Transverse colon (tissue), 4 donors: ENCODE measurements around the gene CEP104. TPM values are rescaled to one million over a fixed set of nuclear protein-coding genes. Genes with fewer than 3 reads are reported as not detected.

Experiments
- DNase-seq: peaks from one replicate; pipeline ENCODE4 v3.0.0-alpha.2; 2019
- H3K27ac ChIP-seq, 4 donors: fragments of 200-600 bp; sonication (generic); 2 replicates each; pipeline ENCODE4 v1.5.1; 2016 to 2018; ENCODE audit warnings: inconsistent platforms in 4 of 4
- H3K27me3 ChIP-seq: fragments of 200-600 bp; sonication (generic); 2 replicates; pipeline ENCODE4 v1.5.1; 2017; ENCODE audit warnings: inconsistent platforms
- H3K36me3 ChIP-seq, 4 donors: fragments of 200-600 bp; sonication (generic); 2 replicates each; pipeline ENCODE4 v1.5.1; 2017 to 2019; ENCODE audit warnings: inconsistent platforms in 4 of 4
- H3K4me1 ChIP-seq, 4 donors: fragments of 200-600 bp; sonication (generic); 2 replicates each; pipeline ENCODE4 v1.5.1; 2017 to 2020; ENCODE audit warnings: inconsistent platforms in 4 of 4
- H3K4me3 ChIP-seq, 4 donors: fragments of 200-600 bp; sonication (generic); 1 replicate in 1 of 4; 2 replicates in 3 of 4; pipeline versions ENCODE4 v1.5.1 to v1.6.1; 2017 to 2019; ENCODE audit warnings: inconsistent platforms in 4 of 4
- H3K9me3 ChIP-seq, 2 donors: fragments of 200-600 bp; sonication (generic); 2 replicates each; pipeline ENCODE4 v1.5.1; 2017 to 2019; ENCODE audit warnings: inconsistent platforms in 2 of 2
- EP300 ChIP-seq: sonication (generic); formaldehyde crosslinking; IDR thresholded peaks from one replicate; pipeline ENCODE4 v1.6.1; 2017; ENCODE audit warnings: antibody characterized with exemption, low read depth
- POLR2A ChIP-seq: fragments of 450-650 bp; IDR thresholded peaks from one replicate; pipeline ENCODE4 v1.6.1; 2016; ENCODE audit warnings: antibody characterized with exemption, mild to moderate bottlenecking, moderate library complexity
- POLR2AphosphoS5 ChIP-seq, 3 donors: sonication (generic); formaldehyde crosslinking; IDR thresholded peaks; one replicate each; pipeline ENCODE4 v1.6.1; 2016; ENCODE audit warnings: antibody characterized with exemption in 3 of 3
- WGBS, 2 donors: methylation state at CpG; one replicate each; pipeline ENCODE4 v1.1.5; 2018; ENCODE audit warnings: low coverage in 1 of 2; 5-methylcytosine and 5-hydroxymethylcytosine counted together
- in situ Hi-C, 4 donors: fragments of 200-750 bp; cut with MboI; loops; one replicate each; pipeline versions ENCODE4 v1.15.0 to v1.15.1; 2017; ENCODE audit warnings: low sequenced_read_pairs in 3 of 4, low pct_ligation_motif_present in 1 of 4, low pct_unique_long_range_greater_than_20kb in 1 of 4
- intact Hi-C: fragments of 100-400 bp; cut with DNase I; formaldehyde crosslinking; loops from one replicate; pipeline ENCODE4 v1.15.1; 2023; ENCODE audit warnings: low total_unique reads
- total RNA-seq, 4 donors: library from RNA; depleted of rRNA; stranded (reverse); fragments of >200 nt; gene quantifications; one replicate each; pipeline ENCODE4 v1.1.0, GENCODE V29; 2016
- TF ChIP-seq, protein P1 (sequence below), 5 experiments: fragments of 200-600 bp in 3 of 5; fragments of 450-650 bp in 2 of 5; sonication (generic) in 3 of 5; IDR thresholded peaks; 1 replicate in 2 of 5; 2 replicates in 3 of 5; pipeline ENCODE4 v1.5.1; 2016 to 2017; ENCODE audit warnings: antibody characterized with exemption in 5 of 5, inconsistent platforms in 3 of 5, mild to moderate bottlenecking in 2 of 5, moderate library complexity in 1 of 5

Gene CEP104
- total RNA-seq, 4 donors from 2014 or later, result 34.4 to 57.7 (median 43.5) TPM

DNA sequence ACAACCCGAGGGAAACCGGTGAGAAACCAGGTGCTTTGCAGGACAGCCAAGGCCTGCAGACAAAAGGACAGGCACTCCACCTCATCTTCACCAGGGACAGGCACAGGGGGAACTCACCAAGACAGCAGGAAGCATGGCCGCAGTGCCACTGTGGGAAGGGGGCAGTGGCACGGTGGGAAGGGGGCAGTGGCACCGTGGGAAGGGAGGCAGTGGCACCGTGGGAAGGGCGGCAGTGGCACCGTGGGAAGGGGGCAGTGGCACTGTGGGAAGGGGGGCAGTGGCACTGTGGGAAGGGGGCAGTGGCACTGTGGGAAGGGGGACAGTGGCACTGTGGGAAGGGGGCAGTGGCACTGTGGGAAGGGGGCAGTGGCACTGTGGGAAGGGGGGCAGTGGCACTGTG is 32.4 kb downstream of the CEP104 start:
- no peak overlapping the region for H3K4me3 ChIP-seq
- peaks cover 0 to 56% (median 16%) of the 10 kb centered on the region in 4 donors for H3K36me3 ChIP-seq
- DNase-seq, result no peak
- WGBS, 2 donors, result 98 to 100% methylated on average over 3 to 7 of the region's 8 CpGs
- intact Hi-C loops, result no loop called here
- in situ Hi-C loops, result no loop called here
- H3K4me1 ChIP-seq, result no peaks in the 10 kb centered on the region
- no peak overlapping the region for H3K27ac ChIP-seq
- TF ChIP-seq, protein P1, sequence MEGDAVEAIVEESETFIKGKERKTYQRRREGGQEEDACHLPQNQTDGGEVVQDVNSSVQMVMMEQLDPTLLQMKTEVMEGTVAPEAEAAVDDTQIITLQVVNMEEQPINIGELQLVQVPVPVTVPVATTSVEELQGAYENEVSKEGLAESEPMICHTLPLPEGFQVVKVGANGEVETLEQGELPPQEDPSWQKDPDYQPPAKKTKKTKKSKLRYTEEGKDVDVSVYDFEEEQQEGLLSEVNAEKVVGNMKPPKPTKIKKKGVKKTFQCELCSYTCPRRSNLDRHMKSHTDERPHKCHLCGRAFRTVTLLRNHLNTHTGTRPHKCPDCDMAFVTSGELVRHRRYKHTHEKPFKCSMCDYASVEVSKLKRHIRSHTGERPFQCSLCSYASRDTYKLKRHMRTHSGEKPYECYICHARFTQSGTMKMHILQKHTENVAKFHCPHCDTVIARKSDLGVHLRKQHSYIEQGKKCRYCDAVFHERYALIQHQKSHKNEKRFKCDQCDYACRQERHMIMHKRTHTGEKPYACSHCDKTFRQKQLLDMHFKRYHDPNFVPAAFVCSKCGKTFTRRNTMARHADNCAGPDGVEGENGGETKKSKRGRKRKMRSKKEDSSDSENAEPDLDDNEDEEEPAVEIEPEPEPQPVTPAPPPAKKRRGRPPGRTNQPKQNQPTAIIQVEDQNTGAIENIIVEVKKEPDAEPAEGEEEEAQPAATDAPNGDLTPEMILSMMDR (IDR thresholded peaks at IDR 0.05), result no peak
- no peaks in the 10 kb centered on the region for H3K27me3 ChIP-seq
- H3K9me3 ChIP-seq, result no peaks in the 10 kb centered on the region

DNA sequence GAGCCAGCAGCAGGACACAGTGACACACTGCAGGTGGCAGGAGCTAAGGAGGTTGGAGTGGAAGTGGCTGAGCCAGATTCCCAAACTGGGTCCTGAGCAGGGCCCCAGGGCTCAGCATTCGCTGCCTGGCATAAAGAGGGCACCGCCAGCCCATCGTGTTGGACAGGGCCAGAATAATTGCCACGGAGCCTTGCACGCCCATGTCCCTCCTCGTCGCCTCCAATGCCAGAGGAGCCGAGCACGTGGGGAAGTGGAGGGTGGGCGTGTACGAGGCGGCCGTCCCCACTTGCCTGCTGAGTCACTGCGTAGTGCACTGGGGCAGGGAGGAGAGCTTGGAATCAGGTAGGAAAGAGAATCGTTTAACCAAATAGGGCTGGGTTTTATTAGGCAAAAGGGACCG is 34.6 kb downstream of the CEP104 start:
- DNase-seq, result no peak
- no peak overlapping the region for H3K4me3 ChIP-seq
- intact Hi-C loops (no loop called here), in situ Hi-C loops (no loop called here)
- no peaks in the 10 kb centered on the region for H3K4me1 ChIP-seq
- TF ChIP-seq, protein P1 (IDR thresholded peaks at IDR 0.05), result no peak
- no peak for TF ChIP-seq EP300
- TF ChIP-seq POLR2A, result no peak
- no peak for TF ChIP-seq POLR2AphosphoS5 (IDR thresholded peaks at IDR 0.05)
- peaks cover 0 to 39% (median 9%) of the 10 kb centered on the region in 4 donors for H3K36me3 ChIP-seq
- H3K9me3 ChIP-seq, result no peaks in the 10 kb centered on the region
- no peak overlapping the region for H3K27ac ChIP-seq
- H3K27me3 ChIP-seq, result no peaks in the 10 kb centered on the region
- 92 to 100% methylated on average over 1 to 16 of the region's 16 CpGs for WGBS, 2 donors

DNA sequence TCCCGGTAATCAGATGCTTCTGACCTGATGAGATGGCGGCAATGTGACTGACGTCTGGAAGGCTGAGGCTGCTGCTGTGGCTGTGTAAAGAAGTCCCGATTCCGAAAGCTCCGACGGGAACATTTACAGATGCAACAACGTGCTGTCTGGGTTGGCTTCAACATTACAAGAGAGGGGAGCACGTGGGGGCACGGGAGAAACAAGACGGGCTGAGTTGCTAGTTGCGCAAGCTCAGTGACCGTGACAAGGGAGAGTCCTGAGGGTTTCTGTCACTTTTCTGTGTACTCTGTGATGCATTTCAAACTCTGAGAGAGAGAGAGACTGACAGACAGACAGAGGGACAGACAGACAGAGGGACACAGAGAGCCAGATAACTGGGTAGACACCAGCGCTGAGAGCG is 35.1 kb downstream of the CEP104 start:
- no peak for TF ChIP-seq POLR2AphosphoS5 (IDR thresholded peaks at IDR 0.05)
- no peak for TF ChIP-seq EP300
- TF ChIP-seq, protein P1 (IDR thresholded peaks at IDR 0.05), result no peak
- no peak for TF ChIP-seq POLR2A
- 90 to 96% methylated on average over 5 to 15 of the region's 15 CpGs for WGBS, 2 donors
- no peak for DNase-seq
- intact Hi-C loops, result no loop called here
- in situ Hi-C loops, result no loop called here
- no peak overlapping the region for H3K4me3 ChIP-seq
- no peaks in the 10 kb centered on the region for H3K4me1 ChIP-seq
- H3K36me3 ChIP-seq, result peaks cover 0 to 37% (median 9%) of the 10 kb centered on the region in 4 donors
- no peaks in the 10 kb centered on the region for H3K9me3 ChIP-seq
- H3K27me3 ChIP-seq, result no peaks in the 10 kb centered on the region
- no peak overlapping the region for H3K27ac ChIP-seq

DNA sequence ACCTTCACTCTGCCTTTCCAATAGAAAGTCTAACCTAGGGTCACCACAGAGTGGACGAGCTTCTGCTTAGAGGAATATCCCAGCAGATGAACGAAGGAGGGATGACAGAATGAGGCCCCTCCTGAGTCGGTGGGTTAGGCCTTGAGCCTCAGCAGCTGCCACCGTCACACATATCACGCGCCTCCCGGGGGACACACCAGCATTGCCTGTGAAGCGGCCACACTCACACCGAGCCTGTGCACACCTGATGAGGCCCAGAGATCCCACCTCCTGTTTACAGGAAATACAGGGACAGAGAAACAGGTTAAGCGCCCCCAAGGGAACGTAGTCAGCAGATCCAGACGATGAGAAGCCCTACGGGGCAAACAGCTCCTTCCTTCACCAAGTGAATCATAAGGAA is 35.6 kb downstream of the CEP104 start:
- H3K9me3 ChIP-seq, result no peaks in the 10 kb centered on the region
- intact Hi-C loops, result no loop called here
- WGBS, 2 donors, result 80 to 90% methylated on average over 1 to 13 of the region's 13 CpGs
- no peaks in the 10 kb centered on the region for H3K27me3 ChIP-seq
- no peak for DNase-seq
- no peak overlapping the region for H3K27ac ChIP-seq
- in situ Hi-C loops, result no loop called here
- TF ChIP-seq EP300 (no peak), POLR2AphosphoS5 (IDR thresholded peaks at IDR 0.05) (no peak), POLR2A (no peak)
- TF ChIP-seq, protein P1 (IDR thresholded peaks at IDR 0.05), result no peak
- no peak overlapping the region for H3K4me3 ChIP-seq
- H3K36me3 ChIP-seq, result peaks cover 0 to 37% (median 9%) of the 10 kb centered on the region in 4 donors
- H3K4me1 ChIP-seq, result no peaks in the 10 kb centered on the region
